Erythroblast (primary cell): ENCODE data around the gene ADI1.

Source experiments
- DNase-seq, 2 experiments: peaks; one replicate each; lab custom pipeline; 2025; lab: John Stamatoyannopoulos, UW
- GATA1 ChIP-seq: IDR thresholded peaks from 2 replicates; pipeline ENCODE4 v1.6.1; 2011; ENCODE audit warnings: low read depth, mild to moderate bottlenecking, control low read depth, low read length, moderate library complexity
- POLR2A ChIP-seq: IDR thresholded peaks from 2 replicates; pipeline ENCODE4 v1.6.1; 2011; ENCODE audit warnings: mild to moderate bottlenecking, low read length

The ADI1 gene

DNA sequence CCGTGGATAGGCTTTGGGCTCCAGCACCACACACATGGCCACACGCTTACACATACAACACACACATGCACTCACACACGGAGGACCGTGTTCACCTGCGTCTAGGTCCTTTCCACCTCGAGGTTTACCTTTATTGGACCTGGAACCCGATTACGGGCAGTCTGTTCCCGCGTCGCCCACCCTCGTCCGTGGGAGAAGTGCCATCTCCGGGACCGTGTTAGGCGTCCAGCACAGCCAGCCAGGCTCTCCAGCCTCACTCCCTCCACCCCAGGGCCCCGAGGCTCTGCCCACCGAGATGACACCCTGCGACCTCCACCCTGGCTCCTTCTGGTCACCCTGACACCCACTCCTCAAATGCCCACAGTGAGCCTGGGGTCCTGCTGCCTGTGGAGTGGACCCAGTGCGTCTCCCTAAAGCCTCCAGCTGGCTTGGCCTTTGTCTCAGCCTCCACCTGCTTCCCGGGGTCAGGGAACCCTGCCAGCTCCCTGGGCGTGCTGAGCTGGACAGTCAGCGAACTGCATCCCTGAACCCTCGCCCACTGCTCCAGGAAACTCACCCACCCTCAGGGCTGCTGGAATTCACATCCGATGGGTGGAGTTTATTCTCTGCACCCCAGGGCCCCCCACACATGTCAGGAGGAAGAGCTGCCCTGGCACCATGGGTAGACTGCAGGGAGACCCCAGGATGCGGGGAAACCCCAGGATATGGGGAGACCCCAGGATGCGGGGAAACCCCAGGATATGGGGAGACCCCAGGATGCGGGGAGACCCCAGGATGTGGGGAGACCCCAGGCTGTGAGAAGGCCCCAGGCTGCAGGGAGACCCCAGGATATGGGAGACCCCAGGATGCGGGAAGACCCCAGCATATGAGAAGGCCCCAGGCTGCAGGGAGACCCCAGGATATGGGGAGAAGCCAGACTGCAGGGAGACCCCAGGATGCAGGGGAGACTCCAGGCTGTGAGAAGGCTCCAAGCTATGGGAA lies 33.0 kb downstream of the ADI1 start:
- DNase-seq: no peak
- no peak for TF ChIP-seq GATA1
- TF ChIP-seq POLR2A: no peak

DNA sequence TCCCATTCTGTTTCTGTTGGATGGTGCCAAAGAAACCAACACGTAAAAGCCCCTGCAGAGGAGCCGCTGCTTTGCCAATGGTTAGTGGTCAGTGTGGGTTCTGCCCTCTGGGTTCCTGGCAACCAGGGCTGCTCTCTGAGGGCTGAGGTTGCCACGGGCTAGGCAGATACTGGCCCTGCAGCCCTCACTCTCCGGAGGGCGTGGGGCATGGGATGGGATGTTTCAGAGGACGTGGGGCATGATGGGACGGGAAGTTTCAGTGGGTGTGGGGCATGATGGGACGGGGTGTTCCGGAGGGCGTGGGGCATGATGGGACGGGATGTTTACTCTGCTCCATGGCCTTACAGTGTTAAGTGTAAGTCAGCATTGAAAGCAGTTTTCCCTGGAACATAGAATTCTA lies 34.2 kb downstream of the ADI1 start:
- no peak for TF ChIP-seq POLR2A
- no peak for TF ChIP-seq GATA1
- DNase-seq: no peak

DNA sequence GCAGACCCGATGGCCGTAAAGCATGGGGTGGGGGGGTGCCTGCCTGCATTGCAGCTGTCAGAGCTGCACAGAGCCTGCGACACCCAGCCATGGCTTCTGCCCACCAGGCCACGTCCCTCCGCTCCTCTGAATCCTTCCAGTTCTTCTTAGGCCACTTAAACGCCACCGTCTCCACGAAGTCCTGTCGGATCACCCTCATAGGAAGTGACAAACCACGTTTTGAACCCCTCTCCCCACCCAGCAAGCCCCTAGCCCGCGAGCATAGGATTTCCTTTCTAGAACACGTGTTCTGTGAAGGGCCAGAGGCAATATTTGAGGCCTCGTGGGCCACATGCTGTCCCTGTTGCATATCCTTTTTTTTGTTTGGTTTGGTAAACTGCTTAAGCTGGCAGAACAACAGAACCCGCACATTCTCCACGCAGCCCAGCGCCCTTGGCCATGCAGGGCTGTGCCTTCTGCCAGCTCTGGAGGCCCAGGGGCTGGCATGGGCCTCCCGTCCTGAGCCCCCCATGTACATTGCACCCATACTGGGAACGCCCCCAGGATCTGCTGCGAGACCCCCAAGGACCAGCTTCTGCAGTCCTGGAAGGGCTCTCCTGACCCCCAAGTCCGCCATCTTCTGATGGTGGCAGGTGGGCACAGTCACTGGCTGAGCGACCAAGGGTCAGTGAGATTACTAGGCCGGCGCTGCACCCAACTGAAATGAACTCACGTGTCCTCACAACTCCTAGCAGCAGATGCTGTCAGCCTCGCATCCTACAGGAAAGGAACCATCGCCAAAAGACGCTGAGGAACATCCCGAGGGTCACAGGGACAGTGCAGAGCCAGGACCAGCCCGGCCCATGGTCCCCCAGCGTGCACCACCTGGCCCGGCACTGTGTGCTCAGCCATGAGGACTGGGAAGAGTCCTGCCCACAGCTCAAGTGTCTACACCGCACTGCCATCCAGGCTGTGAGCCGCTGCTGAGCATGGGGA lies 35.1 kb downstream of the ADI1 start:
- TF ChIP-seq GATA1 (no peak), POLR2A (no peak)
- no peak for DNase-seq

DNA sequence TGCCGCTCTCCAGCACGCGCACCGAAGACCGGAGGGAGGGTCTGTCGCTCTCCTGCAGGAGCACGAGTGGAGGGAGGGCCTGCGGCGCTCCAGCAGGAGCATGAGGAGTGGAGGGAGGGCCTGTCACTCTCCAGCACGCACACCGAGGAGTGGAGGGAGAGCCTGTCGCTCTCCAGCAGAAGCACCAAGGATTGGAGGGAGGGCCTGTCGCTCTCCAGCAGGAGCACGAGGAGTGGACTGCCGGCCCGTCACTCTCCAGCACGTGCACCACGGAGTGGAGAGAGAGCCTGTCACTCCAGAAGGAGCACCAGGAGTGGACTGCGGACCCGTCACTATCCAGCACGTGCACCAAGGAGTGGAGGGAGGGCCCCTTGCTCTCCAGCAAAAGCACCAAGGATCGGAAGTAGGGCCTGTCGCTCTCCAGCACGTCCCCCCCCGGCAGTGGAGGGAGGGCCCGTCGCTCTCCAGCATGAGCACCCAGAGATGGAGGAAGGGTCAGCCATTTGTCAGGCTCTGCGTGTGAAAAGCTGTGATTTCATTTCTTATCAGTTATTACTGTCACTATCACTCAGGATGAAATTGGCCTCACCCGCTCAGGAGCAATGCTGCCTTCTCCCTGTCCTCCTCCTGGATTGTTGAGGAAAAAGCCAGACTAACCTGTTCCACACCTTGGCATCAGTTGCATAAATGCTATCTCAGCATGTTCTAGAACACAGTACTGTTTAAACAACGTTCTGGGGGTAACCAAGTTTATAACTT lies 35.9 kb downstream of the ADI1 start:
- no peak for DNase-seq
- TF ChIP-seq POLR2A (no peak), GATA1 (no peak)

DNA sequence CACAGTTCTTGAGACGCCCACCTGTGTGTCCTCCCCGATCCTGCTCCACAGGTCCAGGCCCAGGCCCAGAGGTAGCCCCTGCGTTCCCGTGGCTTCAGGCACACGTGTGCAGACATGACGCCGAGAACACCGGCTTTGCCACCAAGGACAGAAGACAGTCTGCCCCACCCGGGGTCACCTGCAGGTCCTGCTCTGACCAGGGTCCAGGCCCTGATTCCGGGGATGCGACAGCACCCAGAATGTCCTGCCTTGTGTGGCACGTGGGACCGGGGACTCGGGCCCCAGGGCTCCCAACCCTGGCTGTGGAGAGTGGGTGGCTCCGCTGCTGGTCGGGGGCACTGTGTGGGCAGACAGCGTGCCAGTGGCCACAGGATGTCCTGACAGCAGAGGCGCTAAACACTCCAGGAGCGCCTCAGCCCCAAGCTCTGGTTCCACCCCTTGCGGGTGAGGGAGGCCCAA lies 36.9 kb downstream of the ADI1 start:
- DNase-seq: no peak
- TF ChIP-seq POLR2A (no peak), GATA1 (no peak)

DNA sequence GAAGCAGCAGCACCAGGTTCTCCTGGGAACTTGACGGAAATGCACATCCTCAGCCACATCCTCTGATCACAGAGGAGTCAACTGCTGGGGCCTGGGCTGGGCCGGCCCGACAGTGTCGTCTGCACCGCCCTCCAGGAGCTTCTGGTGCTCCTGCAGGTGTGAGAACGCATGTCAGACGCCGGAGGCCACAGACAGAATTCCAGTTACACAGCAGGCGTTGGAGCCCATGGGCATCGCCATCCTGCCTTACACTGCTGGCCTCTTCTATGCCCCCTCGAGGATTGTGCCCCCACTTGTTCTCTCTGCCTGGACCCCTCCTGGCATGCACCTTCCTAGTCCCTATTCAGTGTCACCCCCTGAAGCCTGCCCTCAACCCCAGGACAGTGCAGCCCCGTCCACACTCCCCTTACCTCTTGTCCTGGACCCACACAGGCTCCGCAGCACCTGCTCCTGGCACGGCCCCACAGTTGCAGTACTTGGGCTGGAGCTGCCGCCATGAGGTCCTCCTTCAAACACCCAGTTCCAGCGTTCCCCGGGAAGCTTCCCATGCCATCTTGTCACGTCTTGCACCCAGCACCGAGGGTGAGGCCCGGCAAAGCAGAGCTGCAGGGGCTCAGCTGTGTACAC lies 37.5 kb downstream of the ADI1 start:
- TF ChIP-seq POLR2A (no peak), GATA1 (no peak)

DNA sequence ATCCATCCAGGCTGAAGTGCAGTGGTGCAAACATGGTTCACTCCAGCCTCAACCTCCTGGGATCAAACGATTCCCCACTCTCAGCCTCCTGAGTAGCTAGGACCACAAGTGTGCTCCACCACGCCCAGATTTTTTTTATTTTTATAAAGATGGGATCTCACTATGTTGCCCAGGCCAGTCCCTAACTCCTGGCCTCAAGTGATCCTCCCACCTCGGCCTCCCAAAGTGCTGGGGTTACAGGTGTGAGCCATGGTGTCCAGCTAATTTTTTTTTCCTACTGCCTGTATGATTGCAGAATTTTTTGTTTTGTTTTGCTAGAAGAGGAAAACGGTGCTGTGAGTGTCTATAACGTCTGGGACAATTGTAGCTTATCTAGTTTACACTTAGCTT lies 38.3 kb downstream of the ADI1 start:
- no peak for DNase-seq
- no peak for TF ChIP-seq POLR2A

More for the DNA sequence above, 37.5 kb downstream of the ADI1 start:
- no peak for DNase-seq

DNA sequence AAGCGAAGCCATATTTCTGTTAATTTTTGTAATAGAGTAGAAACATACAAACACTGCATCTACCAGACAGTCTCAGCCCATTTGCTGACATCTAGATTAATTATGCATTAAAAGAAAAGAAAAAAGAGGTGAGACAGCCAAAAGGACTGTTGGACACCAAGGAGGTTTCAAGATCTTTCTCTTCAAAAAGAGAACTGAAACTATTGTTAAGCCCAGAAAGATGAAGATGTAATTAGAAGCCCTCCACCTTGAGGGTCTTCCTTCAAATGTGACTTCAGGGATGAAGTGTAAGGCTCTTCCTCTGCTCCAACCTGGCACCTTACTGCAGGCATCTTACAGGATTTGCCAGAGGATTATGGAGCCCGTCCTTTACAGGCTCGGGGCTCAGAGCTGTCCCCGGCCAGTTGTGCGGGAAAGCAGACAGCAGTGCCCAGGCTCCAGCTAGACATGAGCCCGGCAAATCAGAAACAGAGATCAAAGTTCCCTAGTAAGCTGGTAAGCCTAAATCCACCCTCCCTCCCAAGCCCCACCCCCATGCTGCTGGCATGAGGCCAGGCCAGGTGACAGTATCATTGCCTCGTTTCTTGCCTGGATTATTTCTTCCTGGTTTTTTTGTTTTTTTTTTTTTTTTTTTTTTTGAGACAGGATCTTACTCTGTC lies 38.9 kb downstream of the ADI1 start:
- TF ChIP-seq GATA1: no peak
- TF ChIP-seq POLR2A: no peak
- DNase-seq: no peak

DNA sequence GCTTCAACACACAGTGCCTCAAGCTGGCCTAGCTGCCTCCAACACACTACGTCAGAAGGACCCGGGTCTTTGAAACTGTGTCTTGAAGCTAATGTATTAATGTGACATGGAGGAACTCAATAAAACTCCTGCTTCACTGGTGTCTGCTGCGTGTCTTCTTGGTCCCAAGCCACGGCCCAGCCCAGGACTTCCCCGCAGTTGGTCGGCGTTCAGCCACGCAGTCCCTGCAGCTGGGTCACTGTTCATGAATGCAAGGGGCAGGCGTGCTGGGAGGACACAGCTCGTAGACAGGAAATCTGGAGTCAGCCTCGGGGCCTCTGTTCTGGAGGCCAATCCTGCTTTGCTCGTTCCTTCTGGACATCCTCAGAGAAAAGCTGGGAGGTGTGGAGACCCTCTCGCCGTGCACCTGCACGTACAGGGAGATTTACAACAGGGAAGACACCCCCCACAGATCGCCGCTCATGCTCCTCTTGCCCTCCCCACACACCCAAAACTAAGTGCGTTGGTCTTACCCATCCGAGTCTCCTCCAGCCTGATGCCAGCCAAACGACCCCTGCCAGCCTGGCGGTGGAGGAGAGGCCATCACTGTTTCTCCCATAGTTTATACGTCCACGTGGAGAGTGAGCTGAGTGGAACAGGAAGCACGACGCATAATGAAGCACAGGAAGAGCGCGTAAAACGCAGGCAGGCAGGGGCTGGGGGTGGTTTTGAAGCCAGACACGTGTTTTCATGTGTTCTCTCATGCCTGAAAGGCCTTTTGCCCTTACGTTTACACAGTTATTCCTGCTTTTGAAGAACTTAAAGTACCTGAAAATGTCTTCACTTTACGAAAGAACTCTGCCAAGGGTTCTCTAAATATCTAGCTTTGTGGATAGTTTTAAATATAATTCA lies 39.7 kb downstream of the ADI1 start:
- TF ChIP-seq GATA1: no peak
- DNase-seq: no peak

DNA sequence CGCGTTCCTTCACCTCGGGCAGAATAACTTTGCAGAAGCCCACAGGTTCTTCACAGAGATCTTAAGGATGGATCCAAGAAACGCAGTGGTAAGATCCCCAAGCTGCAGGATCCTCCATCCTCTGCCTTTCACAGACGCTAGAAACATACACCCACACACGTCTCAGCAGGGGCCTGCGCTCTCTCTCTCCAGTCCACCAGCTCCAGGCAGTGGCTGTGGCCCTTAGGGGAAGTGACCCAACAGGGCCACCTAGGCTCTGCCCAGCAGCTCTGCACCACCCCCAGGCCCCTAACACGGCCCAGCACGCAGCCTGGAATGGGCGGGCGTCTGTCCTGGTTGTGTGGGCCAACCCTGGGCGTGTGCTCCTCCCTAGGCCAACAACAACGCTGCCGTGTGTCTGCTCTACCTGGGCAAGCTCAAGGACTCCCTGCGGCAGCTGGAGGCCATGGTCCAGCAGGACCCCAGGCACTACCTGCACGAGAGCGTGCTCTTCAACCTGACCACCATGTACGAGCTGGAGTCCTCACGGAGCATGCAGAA lies 40.4 kb downstream of the ADI1 start:
- TF ChIP-seq POLR2A: no peak
- no peak for TF ChIP-seq GATA1
- DNase-seq: no peak

DNA sequence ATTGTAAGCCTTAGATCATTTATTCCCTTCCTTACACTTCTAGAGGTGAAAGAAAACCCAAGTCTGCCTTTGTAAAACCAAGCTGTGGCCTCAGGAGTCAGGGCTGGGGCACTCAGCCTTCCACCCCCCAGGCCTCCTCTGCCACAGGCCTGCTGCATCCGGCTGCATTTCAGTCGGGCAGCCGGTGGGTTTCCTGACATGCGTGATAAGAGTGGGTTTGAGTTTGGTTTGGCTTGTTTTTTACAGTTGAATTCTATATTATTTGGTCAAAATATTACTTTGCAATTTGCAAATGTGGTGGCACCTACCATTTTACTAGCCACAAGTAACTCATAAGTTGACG lies 42.4 kb downstream of the ADI1 start:
- TF ChIP-seq POLR2A (no peak), GATA1 (no peak)

More for the DNA sequence above, 42.4 kb downstream of the ADI1 start:
- no peak for DNase-seq
